Parathyroid adenoma (tissue), 2 donors: ENCODE data around the gene AP2A2.

ENCODE experiments used
- H2AFZ ChIP-seq: fragments of 300-600 bp; sonication (generic); one replicate; pipeline ENCODE4 v1.7.0; 2017; ENCODE audit warnings: antibody characterized with exemption, mild to moderate bottlenecking
- H3K27ac ChIP-seq: fragments of 300-600 bp; sonication (generic); one replicate; pipeline ENCODE4 v1.7.0; 2017
- H3K27me3 ChIP-seq: fragments of 300-600 bp; sonication (generic); one replicate; pipeline ENCODE4 v1.7.0; 2017; ENCODE audit warnings: low read length; ENCODE audit not compliant: control insufficient read depth, insufficient read depth
- H3K36me3 ChIP-seq: fragments of 300-600 bp; sonication (generic); one replicate; pipeline ENCODE4 v1.7.0; 2017; ENCODE audit warnings: low read length; ENCODE audit not compliant: control insufficient read depth, insufficient read depth
- H3K4me1 ChIP-seq: fragments of 300-600 bp; sonication (generic); one replicate; pipeline ENCODE4 v1.7.0; 2017; ENCODE audit warnings: control low read depth
- H3K4me2 ChIP-seq: fragments of 300-600 bp; sonication (generic); one replicate; pipeline ENCODE4 v1.7.0; 2017; ENCODE audit warnings: low read length
- H3K4me3 ChIP-seq: fragments of 300-600 bp; sonication (generic); one replicate; pipeline ENCODE4 v1.7.0; 2017; ENCODE audit warnings: low read depth, low read length
- H3K79me2 ChIP-seq: fragments of 300-600 bp; sonication (generic); one replicate; pipeline ENCODE4 v1.7.0; 2017; ENCODE audit warnings: control low read depth
- H3K9ac ChIP-seq: fragments of 300-600 bp; sonication (generic); one replicate; pipeline ENCODE4 v1.7.0; 2017; ENCODE audit warnings: mild to moderate bottlenecking
- H3K9me3 ChIP-seq: fragments of 300-600 bp; sonication (generic); one replicate; pipeline ENCODE4 v1.7.0; 2017; ENCODE audit warnings: low read length; ENCODE audit not compliant: control insufficient read depth
- CTCF ChIP-seq: fragments of 300-600 bp; sonication (generic); IDR thresholded peaks from one replicate; pipeline ENCODE4 v1.7.0; 2017; ENCODE audit warnings: antibody characterized with exemption, mild to moderate bottlenecking
- donor health status: primary hyperparathyroidism.

AP2A2 gene

GRCh38 chr11:888310-889212, 37.1 kb upstream of the AP2A2 start:
- H3K4me3 ChIP-seq, result no peak overlapping the region
- no peaks in the 10 kb centered on the region for H3K4me1 ChIP-seq
- no peaks in the 10 kb centered on the region for H3K79me2 ChIP-seq
- no peak overlapping the region for H2AFZ ChIP-seq
- H3K9me3 ChIP-seq, result no peaks in the 10 kb centered on the region
- H3K27ac ChIP-seq, result no peak overlapping the region
- no peaks in the 10 kb centered on the region for H3K27me3 ChIP-seq
- no peak overlapping the region for H3K4me2 ChIP-seq
- no peak for TF ChIP-seq CTCF
- no peak overlapping the region for H3K9ac ChIP-seq
- H3K36me3 ChIP-seq, result no peaks in the 10 kb centered on the region

GRCh38 chr11:889257-889656, 36.4 kb upstream of the AP2A2 start:
- Histone ChIP-seq H3K27me3 (no peaks in the 10 kb centered on the region), H3K4me1 (no peaks in the 10 kb centered on the region), H2AFZ (no peak overlapping the region), H3K9me3 (no peaks in the 10 kb centered on the region), H3K4me2 (no peak overlapping the region), H3K36me3 (no peaks in the 10 kb centered on the region), H3K27ac (no peak overlapping the region), H3K79me2 (no peaks in the 10 kb centered on the region), H3K4me3 (no peak overlapping the region), H3K9ac (no peak overlapping the region)
- no peak for TF ChIP-seq CTCF

- no peak overlapping the region for H3K4me2 ChIP-seq
- no peaks in the 10 kb centered on the region for H3K4me1 ChIP-seq
- no peaks in the 10 kb centered on the region for H3K9me3 ChIP-seq
- H3K27ac ChIP-seq, result no peak overlapping the region
- no peaks in the 10 kb centered on the region for H3K27me3 ChIP-seq
- H2AFZ ChIP-seq, result no peak overlapping the region
- H3K4me3 ChIP-seq, result no peak overlapping the region
- H3K36me3 ChIP-seq, result no peaks in the 10 kb centered on the region
- H3K79me2 ChIP-seq, result no peaks in the 10 kb centered on the region
- H3K9ac ChIP-seq, result no peak overlapping the region
- no peak for TF ChIP-seq CTCF
Measured at GRCh38 chr11:889687-890475, 35.8 kb upstream of the AP2A2 start.

GRCh38 chr11:890794-891540, 34.7 kb upstream of the AP2A2 start:
- no peaks in the 10 kb centered on the region for H3K36me3 ChIP-seq
- no peak overlapping the region for H3K9ac ChIP-seq
- TF ChIP-seq CTCF, result no peak
- no peaks in the 10 kb centered on the region for H3K27me3 ChIP-seq
- H3K4me1 ChIP-seq, result no peaks in the 10 kb centered on the region
- no peaks in the 10 kb centered on the region for H3K79me2 ChIP-seq
- H3K27ac ChIP-seq, result no peak overlapping the region
- H3K4me2 ChIP-seq, result no peak overlapping the region
- H2AFZ ChIP-seq, result no peak overlapping the region
- H3K4me3 ChIP-seq, result no peak overlapping the region
- no peaks in the 10 kb centered on the region for H3K9me3 ChIP-seq
